Loucy (cell line): ENCODE results near the gene ADAM23.

ENCODE experiments used
- CTCF ChIP-seq: fragments of 200-600 bp; sonication (generic); conservative IDR thresholded peaks from 2 replicates; pipeline ENCODE4 v1.5.1; 2014; ENCODE audit warnings: mild to moderate bottlenecking, antibody characterized with exemption, low read length
- EZH2phosphoT487 ChIP-seq: fragments of 200-600 bp; IDR thresholded peaks from 2 replicates; pipeline ENCODE4 v1.6.1; 2018; ENCODE audit warnings: antibody characterized with exemption, mild to moderate bottlenecking, moderate library complexity, borderline replicate concordance

- TF ChIP-seq CTCF (no peak), EZH2phosphoT487 (no peak)
Observed at GRCh38 chr2:206494061-206494460, 50.7 kb downstream of the ADAM23 start.
